Measurements from ENCODE around the gene CTSE. TPM values are rescaled to one million over a fixed set of nuclear protein-coding genes. Genes with fewer than 3 reads are reported as not detected.
"Not testable (repeated sequence)": the region's sequence is repeated elsewhere in the genome, so short reads cannot be mapped to it uniquely, and the experiment has no call there.

CTSE gene
- polyA plus RNA-seq (2013, experiment 1 of 2; ENCODE audit: insufficient read length) = not detected
- polyA plus RNA-seq (2013, experiment 2 of 2; ENCODE audit: insufficient read length) = not detected

DNA sequence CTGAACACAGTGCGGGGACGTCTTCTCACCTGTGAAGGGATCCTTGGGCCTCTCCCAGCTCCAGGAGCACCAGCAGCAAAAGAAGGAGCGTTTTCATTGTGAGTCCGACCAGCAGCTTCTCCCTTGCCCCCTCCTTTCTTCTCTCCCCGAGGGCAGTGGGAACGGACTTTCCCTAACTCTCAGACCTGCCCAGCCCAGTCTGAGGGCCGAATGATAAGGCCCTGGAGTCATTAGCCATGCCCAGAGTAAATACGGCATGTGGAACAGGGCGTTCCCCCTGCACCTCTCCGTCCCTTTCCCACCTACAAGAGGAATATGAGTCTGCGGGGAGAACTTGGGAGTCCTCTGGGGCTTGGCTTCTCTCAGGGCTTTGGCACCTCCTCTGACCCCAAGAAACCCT lies at the start of gene CTSE:
Gene CTSE, minus strand, starts transcription at position 201 of the 400 bp plus-strand sequence. Its CDS starts 104 bp downstream, at position 97.
- no peak for DNase-seq

DNA sequence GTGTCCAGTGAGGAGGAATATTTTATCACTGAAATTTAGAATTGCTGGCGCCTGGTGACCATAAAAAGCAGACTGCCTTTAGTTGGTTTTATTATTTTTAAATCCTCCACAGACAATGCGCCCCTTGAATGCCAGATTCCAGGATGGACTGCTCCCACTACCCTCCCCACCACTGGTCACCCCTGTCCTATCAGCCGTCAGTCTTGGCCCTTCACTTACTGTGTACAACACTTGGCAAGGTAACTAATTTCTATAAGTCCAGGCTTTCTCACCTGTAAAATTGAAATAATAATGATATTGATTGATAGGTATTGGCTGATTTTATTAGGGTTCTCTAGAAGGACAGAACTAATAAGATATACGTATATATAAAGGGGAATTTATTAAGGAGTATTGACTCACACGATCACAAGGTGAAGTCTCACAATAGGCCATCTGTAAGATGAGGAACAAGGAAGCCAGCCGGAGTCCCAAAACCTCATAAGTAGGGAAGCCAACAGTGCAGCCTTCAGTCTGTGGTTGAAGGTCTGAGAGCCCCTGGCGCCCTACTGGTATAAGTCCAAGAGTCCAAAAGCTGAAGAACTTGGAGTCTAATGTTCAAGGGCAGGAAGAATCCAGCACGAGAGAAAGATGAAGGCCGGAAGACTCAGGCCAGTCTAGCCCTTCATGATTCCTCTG lies 47.1 kb upstream of the CTSE start:
- no peak for DNase-seq

DNA sequence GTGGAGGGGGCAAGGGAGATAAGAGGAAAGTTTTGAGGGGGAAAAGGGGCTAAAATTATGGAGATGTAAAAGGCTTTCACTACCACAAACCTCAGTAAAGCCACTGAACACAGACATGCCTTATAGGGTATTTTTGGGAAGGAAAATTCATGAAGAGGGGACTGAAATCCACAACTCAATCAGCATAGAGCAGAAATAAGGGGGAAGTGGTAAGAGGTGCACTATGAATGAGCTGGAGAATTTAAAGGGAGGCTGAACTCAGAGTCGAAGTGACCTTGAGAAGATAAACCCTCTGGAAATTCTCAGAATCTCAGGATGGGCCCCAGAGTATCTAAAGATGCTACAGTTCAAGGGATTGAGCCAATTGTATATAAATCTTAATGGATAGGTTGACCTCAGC lies 44.6 kb upstream of the CTSE start:
- DNase-seq = no peak

GRCh38 chr1:206067486-206068227 lies 44.0 kb upstream of the CTSE start:
- DNase-seq = no peak

DNA sequence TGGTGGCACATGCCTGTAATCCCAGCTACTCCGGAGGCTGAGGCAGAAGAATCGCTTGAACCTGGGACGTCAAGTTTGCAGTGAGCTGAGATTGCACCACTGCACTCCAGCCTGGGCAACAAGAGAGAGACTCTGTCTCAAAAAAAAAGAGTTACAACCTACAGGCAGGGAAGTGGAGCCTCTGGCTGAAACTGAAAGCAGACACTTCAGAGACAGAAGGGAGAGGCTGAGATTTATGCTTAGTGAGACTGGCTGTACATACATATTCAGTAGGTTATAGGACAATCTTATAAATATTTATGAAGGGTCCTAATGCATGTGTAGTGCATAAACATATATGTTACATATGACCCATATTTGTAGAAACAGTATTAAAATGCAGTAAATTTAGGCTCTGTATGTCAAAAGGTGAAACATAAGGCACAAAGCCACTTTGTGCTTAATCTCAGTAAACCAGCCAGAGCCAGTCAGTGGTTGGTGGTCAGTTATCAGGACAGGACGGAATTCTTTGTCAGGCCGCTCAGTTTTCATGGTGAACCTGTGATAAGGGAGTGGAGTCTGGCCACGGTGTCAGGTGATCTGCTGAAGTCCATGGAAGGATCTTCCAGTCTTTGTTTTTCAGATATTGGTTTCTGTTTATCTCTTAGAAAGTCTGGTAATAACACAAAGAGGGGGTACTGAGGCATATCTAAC lies 42.9 kb upstream of the CTSE start:
- no peak for DNase-seq

DNA sequence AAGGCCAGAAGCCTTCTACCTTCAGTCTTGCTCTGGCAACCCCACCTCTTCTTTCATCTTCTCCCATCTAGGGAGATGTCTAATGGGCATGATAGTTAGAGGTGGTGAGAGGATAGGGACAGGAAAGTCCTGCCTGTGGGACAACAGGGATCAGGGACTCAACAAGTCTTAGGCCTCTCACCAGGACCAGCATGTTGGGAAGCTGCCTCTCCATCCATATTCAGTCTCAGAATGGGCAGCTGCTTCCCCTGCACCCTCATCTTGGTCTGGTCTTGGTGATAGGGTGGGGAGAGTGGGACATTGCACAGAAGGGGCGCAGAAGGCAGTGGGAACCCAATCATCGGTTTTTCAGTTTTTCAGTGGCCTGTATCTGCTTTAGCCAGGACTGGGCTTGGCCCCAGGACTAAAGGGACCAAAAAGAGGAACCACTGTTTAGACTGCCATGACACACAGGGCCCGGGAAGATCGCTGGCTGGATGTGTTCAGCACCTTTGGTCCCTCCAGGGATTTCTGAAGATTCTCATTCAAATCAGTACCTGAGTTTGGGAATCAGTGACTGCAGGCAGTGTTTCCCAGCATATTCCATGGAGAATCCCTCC lies 42.0 kb upstream of the CTSE start:
- no peak for DNase-seq

DNA sequence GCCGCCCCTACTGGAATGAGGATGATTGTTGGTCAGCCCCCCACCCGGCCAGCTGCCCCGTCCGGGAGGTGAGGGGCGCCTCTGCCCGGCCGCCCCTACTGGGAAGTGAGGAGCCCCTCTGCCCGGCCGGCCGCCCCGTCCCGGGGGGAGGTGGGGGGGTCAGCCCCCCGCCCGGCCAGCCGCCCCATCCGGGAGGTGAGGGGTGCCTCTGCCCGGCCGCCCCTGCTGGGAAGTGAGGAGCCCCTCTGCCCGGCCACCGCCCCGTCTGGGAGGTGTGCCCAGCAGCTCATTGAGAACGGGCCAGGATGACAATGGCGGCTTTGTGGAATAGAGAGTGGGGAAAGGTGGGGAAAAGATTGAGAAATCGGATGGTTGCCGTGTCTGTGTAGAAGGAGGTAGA lies 40.8 kb upstream of the CTSE start:
- not testable (repeated sequence) for DNase-seq

DNA sequence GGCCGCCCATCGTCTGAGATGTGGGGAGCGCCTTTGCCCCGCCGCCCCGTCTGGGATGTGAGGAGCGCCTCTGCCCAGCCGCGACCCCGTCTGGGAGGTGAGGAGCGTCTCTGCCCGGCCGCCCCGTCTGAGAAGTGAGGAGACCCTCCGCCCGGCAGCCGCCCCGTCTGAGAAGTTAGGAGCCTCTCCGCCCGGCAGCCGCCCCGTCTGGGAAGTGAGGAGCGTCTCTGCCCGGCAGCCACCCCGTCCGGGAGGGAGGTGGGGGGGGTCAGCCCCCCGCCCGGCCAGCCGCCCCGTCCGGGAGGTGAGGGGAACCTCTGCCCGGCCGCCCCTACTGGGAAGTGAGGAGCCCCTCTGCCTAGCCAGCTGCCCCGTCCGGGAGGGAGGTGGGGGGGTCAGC lies 40.3 kb upstream of the CTSE start:
- not testable (repeated sequence) for DNase-seq

DNA sequence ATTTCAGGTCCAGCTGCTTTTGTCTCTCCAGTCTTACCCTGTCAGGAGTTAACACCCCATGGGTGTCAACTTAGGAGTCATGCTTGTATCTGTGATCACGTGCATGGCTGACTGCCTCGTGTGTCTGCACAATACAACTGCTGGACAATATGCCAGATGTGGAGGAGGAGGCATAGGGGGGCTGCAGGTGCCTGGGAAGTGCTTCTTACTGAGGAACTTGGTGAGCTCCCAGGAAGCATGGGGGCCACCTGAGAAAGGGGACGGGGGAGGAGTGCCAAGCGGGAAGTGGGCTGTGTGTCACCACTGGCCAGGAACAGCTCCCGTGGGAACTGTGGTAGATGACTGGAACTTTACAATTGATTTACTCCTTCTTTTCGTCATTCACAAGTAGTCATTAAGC lies 38.8 kb upstream of the CTSE start:
- DNase-seq = no peak

GRCh38 chr1:206060844-206061243 lies 37.1 kb upstream of the CTSE start:
- no peak for DNase-seq

DNA sequence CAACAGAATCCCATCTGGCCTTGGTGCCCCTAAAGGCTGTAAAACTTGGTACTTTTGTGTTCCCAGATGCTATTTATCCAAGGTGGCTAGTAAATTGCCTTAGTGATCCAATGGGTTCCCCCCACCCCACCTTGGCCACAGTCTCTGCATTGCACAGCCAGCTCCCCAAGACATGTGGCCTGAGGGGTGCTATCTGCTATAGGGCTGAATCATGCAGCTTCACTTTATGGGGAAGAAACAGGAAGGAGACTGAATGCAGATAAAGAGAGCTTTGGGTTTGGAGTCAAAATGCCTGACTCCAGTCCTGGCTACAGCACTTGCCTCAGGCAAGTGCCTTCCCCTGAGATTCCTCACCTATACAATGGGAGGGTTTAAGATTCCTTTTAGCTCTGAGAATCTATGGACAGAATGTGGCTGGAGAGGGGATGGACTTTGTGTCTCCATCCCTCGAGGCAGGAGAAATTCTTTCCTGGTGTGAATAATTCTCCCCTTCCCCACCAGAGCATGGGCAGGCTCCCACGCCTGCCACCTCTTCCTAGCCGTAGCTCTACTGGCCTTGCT lies 35.7 kb upstream of the CTSE start:
- no peak for DNase-seq

- no peak for DNase-seq
Observed at GRCh38 chr1:206058927-206059292, 35.2 kb upstream of the CTSE start.

- not testable (repeated sequence) for DNase-seq
Observed at GRCh38 chr1:206058289-206058926, 34.7 kb upstream of the CTSE start.

DNA sequence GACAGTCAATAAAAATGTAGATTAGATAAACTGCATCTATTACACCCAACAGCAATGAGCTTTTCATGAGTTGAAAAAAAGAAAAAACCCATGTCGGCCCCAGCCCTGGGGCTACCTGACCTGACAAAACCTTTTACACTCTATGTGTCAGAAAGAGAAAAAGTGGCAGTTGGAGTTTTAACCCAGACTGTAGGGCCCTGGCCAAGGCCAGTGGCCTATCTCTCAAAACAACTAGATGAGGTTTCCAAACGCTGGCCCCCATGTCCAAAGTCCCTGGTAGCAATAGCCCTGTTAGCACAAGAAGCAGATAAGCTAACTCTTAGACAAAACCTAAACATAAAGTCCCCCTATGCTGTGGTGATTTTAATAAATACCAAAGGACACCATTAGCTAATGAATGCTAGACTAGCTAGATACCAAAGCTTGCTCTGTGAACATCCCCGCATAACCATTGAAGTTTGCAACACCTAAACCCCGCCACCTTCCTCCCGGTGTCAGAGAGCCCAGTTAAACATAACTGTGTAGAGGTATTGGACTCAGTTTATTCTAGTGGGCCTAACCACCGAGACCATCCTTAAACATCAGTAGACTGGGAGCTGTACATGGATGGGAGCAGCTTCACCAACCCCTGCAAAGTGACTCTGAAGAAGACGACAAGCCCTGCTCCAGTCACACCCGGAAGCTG lies 32.1 kb upstream of the CTSE start:
- DNase-seq = not testable (repeated sequence)

DNA sequence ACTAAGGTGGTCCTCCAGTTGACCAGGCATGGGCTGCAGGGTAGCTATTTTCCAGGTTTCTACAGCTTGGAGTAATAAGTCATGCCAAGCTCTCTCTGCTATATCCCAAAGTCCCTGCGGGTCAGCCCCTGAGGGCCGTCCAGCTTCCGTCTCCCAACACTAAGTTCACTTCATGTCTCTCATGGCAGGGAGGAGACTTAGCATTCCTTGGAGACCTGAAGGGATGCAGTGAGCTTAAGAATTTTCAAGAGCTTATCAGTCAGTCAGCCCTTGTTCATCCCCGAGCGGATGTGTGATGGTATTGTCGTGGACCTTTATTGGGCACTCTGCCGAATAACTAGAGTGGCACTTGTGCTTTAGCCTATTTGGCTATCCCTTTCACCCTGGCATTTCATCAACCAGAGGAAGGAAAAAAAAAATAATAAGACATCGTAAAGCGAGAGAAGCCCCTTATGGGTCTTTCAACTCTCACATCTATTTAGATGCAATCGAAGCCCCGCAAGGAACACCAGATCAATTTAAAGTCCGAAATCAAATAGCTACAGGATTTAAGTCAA lies 31.5 kb upstream of the CTSE start:
- not testable (repeated sequence) for DNase-seq

DNA sequence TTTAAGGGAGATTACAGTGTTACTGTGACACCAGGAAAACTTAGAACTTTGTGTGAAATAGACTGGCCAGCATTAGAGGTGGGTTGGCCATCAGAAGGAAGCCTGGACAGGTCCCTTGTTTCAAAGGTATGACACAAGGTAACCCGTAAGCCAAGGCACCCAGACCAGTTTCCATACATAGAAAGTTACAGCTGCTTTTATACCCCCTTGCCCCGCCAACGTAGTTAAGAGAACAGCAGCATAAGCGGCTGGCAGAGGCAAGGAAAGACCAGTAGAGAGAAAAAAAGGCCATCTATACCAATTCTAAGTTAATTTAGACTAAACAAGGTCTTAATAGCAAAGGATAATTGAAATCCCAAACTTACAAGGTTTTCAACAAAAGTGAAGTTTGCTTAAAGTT lies 29.9 kb upstream of the CTSE start:
- not testable (repeated sequence) for DNase-seq

DNA sequence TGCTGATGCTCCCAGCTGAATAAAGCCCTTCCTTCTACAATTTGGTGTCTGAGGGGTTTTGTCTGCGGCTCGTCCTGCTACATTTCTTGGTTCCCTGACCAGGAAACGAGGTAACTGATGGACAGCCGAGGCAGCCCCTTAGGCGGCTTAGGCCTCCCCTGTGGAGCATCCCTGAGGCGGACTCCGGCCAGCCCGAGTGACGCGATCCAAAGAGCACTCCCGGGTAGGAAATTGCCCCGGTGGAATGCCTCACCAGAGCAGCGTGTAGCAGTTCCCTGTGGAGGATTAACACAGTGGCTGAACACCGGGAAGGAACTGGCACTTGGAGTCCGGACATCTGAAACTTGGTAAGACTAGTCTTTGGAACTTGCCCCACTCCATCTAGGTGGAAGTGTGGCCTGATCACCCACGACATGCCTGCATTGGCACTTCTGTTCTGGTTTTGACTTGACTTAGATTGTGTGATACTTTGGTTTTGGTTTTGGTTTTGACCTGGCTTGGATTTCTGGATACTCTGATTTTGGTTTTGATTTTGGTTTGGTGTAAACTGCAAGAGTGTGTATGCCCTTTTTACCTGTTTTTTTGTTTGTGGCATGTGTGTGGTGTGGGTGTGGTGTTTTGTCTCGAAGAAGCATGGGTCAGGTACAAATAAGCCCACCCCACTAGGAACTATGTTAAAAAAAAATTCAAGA lies 29.4 kb upstream of the CTSE start, which contains the start of gene RHEX:
Gene RHEX, plus strand, starts transcription at position 255 of the 692 bp plus-strand sequence. CDS start 44,656 bp downstream, outside the sequence.
- DNase-seq = not testable (repeated sequence)

GRCh38 chr1:206052231-206052865 lies 28.7 kb upstream of the CTSE start:
- not testable (repeated sequence) for DNase-seq

DNA sequence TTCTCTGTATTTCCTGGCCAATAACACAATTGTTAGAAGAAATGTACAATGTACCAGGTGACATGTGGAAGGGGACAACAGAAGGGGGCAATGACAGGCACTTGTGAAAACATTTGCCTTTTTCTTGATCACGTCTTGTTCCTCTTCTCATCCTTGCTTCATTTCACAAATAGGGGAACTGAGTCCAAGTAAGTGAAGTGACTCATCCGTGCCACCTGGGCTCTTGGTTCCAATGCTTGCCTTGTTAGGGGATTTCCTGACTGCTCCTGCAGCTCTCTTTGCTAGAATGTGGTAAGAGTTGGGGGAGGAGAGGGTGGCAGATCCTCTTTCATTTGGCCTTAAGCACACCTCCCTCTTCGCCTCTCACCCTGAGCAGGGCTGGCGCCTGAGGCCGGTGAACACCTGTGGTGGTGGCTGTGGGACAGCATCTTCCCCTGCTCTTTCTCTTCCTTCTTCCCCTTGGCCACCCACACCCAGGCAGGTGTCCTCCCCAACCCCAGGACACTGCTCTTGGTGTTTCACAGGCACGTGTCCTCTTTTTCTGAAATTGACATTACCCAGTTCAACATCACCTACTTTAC lies 27.1 kb upstream of the CTSE start:
- DNase-seq = no peak

All from fibroblast of skin of scalp (primary cell).